ENCODE data around the gene SRSF9. TPM values are rescaled to one million over a fixed set of nuclear protein-coding genes. Genes with fewer than 3 reads are reported as not detected.

Gene SRSF9
- total RNA-seq, 1 experiment from 2014 or later: 244 TPM

GRCh38 chr12:120432772-120433525 lies 36.6 kb downstream of the SRSF9 start:
- H3K4me3 ChIP-seq (ENCODE audit: low read depth, low read length): no peak overlapping the region
- no peaks in the 10 kb centered on the region for H3K4me1 ChIP-seq
- POLR2A ChIA-PET: no interaction called here
- no TSS peak for BruUV-seq (replicated peaks)
- no peak for TF ChIP-seq CTCF (IDR thresholded peaks at IDR 0.05; ENCODE audit: insufficient read depth in 1 of 2, low read depth in 1 of 2, low read length in 1 of 2, severe bottlenecking in 1 of 2, unreplicated experiment in 1 of 2)
- no peak overlapping the region for H3K4me3 Mint-ChIP-seq (ENCODE audit: unreplicated experiment)
- peaks cover 17% of the 10 kb centered on the region for H3K36me3 Mint-ChIP-seq (ENCODE audit: insufficient read depth, unreplicated experiment)
- H3K9me3 ChIP-seq: no peaks in the 10 kb centered on the region
- H3K27me3 ChIP-seq (replicated peaks; ENCODE audit: control insufficient read depth, insufficient read depth, low read length): no peaks in the 10 kb centered on the region
- H3K27me3 Mint-ChIP-seq (ENCODE audit: insufficient read depth, unreplicated experiment): no peaks in the 10 kb centered on the region
- no peak overlapping the region for H3K27ac Mint-ChIP-seq (ENCODE audit: unreplicated experiment)
- H3K36me3 ChIP-seq (ENCODE audit: control insufficient read depth, insufficient read depth, low read length): no peaks in the 10 kb centered on the region
- intact Hi-C loops (cut with micrococcal nuclease; ENCODE audit: unreplicated experiment): no loop called here
- no peak for DNase-seq
- no peaks in the 10 kb centered on the region for H3K4me1 Mint-ChIP-seq (ENCODE audit: low read depth, unreplicated experiment)
- H3K9me3 Mint-ChIP-seq (ENCODE audit: unreplicated experiment): no peaks in the 10 kb centered on the region
- CTCF ChIA-PET: interaction anchor here (0.8 to 1.1 kb wide), 4 partner anchors 9 to 109 kb away, joined by 3 to 7 read pairs (median 4); no protein-coding TSS in a partner anchor

GRCh38 chr12:120429368-120429767 lies 40.2 kb downstream of the SRSF9 start:
- no peak overlapping the region for H3K4me3 Mint-ChIP-seq (ENCODE audit: unreplicated experiment)
- H3K36me3 Mint-ChIP-seq (ENCODE audit: insufficient read depth, unreplicated experiment): peaks cover 9% of the 10 kb centered on the region
- H3K9me3 Mint-ChIP-seq (ENCODE audit: unreplicated experiment): no peaks in the 10 kb centered on the region
- BruUV-seq (replicated peaks): no TSS peak
- H3K4me1 ChIP-seq: no peaks in the 10 kb centered on the region
- H3K36me3 ChIP-seq (ENCODE audit: control insufficient read depth, insufficient read depth, low read length): no peaks in the 10 kb centered on the region
- intact Hi-C loops (cut with micrococcal nuclease; ENCODE audit: unreplicated experiment): no loop called here
- H3K9me3 ChIP-seq: no peaks in the 10 kb centered on the region
- H3K4me1 Mint-ChIP-seq (ENCODE audit: low read depth, unreplicated experiment): no peaks in the 10 kb centered on the region
- DNase-seq: no peak
- H3K4me3 ChIP-seq (ENCODE audit: low read depth, low read length): no peak overlapping the region
- no peak overlapping the region for H3K27ac Mint-ChIP-seq (ENCODE audit: unreplicated experiment)
- no peaks in the 10 kb centered on the region for H3K27me3 Mint-ChIP-seq (ENCODE audit: insufficient read depth, unreplicated experiment)
- CTCF ChIA-PET: interaction anchor here (0.5 to 1.8 kb wide), 4 partner anchors 24 to 73 kb away, joined by 3 to 7 read pairs (median 4); no protein-coding TSS in a partner anchor
- no peaks in the 10 kb centered on the region for H3K27me3 ChIP-seq (replicated peaks; ENCODE audit: control insufficient read depth, insufficient read depth, low read length)
- POLR2A ChIA-PET: no interaction called here
- TF ChIP-seq CTCF (IDR thresholded peaks at IDR 0.05; ENCODE audit: insufficient read depth in 1 of 2, low read depth in 1 of 2, low read length in 1 of 2, severe bottlenecking in 1 of 2, unreplicated experiment in 1 of 2): no peak

GRCh38 chr12:120428597-120429229 lies 40.8 kb downstream of the SRSF9 start:
- intact Hi-C loops (cut with micrococcal nuclease; ENCODE audit: unreplicated experiment): no loop called here
- Histone ChIP-seq H3K4me3 (ENCODE audit: low read depth, low read length) (no peak overlapping the region), H3K4me1 (no peaks in the 10 kb centered on the region), H3K36me3 (ENCODE audit: control insufficient read depth, insufficient read depth, low read length) (no peaks in the 10 kb centered on the region), H3K9me3 (no peaks in the 10 kb centered on the region), H3K27me3 (replicated peaks; ENCODE audit: control insufficient read depth, insufficient read depth, low read length) (no peaks in the 10 kb centered on the region)
- ChIA-PET POLR2A (no interaction called here), CTCF (interaction anchor here (1.2 kb wide), 1 partner anchor 61 kb away, joined by 7 read pairs; no protein-coding TSS in a partner anchor)
- H3K9me3 Mint-ChIP-seq (ENCODE audit: unreplicated experiment): no peaks in the 10 kb centered on the region
- TF ChIP-seq CTCF (IDR thresholded peaks at IDR 0.05; ENCODE audit: insufficient read depth in 1 of 2, low read depth in 1 of 2, low read length in 1 of 2, severe bottlenecking in 1 of 2, unreplicated experiment in 1 of 2): no peak
- no peak overlapping the region for H3K27ac Mint-ChIP-seq (ENCODE audit: unreplicated experiment)
- H3K4me3 Mint-ChIP-seq (ENCODE audit: unreplicated experiment): no peak overlapping the region
- no peaks in the 10 kb centered on the region for H3K4me1 Mint-ChIP-seq (ENCODE audit: low read depth, unreplicated experiment)
- BruUV-seq (replicated peaks): no TSS peak
- no peaks in the 10 kb centered on the region for H3K27me3 Mint-ChIP-seq (ENCODE audit: insufficient read depth, unreplicated experiment)
- H3K36me3 Mint-ChIP-seq (ENCODE audit: insufficient read depth, unreplicated experiment): peaks cover 9% of the 10 kb centered on the region
- DNase-seq: no peak

All from Caco-2 (cell line).